ENCODE measurements around the gene ZDHHC11B.
"Not testable (repeated sequence)": the region's sequence is repeated elsewhere in the genome, so short reads cannot be mapped to it uniquely, and the experiment has no call there.

The ZDHHC11B gene

DNA sequence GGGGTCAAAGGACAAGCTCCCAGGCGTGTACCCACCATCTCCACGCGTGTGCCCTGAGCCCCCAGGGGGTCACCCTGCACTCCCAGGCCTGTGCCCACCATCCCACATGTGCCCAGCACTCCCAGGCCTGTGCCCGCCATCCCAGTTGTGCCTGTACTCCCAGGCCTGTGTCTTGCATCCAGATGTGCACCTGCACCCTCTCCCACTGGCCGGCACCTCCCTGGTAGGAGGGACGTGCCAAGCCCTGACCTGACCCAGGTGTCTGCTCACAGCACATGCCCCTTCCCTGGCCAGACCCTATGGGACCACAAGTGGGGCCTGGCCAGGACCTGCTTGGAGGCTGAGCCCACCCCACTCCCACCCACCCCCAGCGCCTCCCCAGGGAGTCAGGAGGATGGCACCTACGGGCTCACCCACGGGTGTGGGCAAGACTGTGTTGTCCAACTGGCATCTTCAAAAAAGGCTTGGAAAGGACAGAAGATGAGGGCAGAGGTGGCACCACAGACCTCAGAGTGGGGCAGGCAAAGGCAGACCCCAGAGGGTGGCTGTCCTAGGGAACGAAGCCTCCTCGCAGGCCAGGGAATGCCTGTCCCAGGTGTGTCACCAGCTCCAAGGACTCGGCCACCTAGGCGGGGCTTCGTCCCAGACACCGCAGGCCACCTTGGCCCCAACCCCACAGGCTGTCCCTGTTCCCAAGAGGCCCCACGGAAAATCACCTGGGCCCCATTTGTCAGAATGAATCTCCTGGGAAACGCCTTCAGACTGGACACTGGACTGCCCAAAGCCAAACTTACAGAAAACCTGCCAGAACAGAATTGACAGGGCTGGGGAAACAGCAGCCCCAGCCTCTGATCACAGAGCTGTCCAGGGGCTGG, 103.0 kb downstream of the ZDHHC11B start:
- H2BK120ac ChIP-seq (ENCODE audit: low read depth, low read length); H4K8ac ChIP-seq (ENCODE audit: low read depth, low read length); H3K4ac ChIP-seq (ENCODE audit: low read length); H4K91ac ChIP-seq (ENCODE audit: low read depth, low read length, poor library complexity); DNase-seq (ENCODE audit: low spot score); H3K18ac ChIP-seq (ENCODE audit: low read length); H3K23ac ChIP-seq (ENCODE audit: low read depth, low read length, poor library complexity); H2AFZ ChIP-seq (ENCODE audit: low read length); H2BK5ac ChIP-seq (ENCODE audit: low read length); H3K36me3 ChIP-seq (replicated peaks in 1 of 2; ENCODE audit: control insufficient read depth in 2 of 2, insufficient read depth in 2 of 2, low read length in 2 of 2); H2BK12ac ChIP-seq (ENCODE audit: low read length); H3K27me3 ChIP-seq (ENCODE audit: control insufficient read depth in 3 of 3, insufficient read depth in 3 of 3, low read depth in 1 of 3, low read length in 3 of 3); H3K4me2 ChIP-seq (ENCODE audit: insufficient read depth, low read length, poor library complexity, severe bottlenecking); H3K79me1 ChIP-seq (ENCODE audit: low read depth, low read length); H3K9me3 ChIP-seq (replicated peaks in 1 of 2; ENCODE audit: control insufficient read depth in 2 of 2, insufficient read depth in 1 of 2, low read depth in 1 of 2, low read length in 2 of 2); H2AK5ac ChIP-seq (ENCODE audit: low read depth, low read length); H3K14ac ChIP-seq (ENCODE audit: low read length); H3K4me1 ChIP-seq (ENCODE audit: control insufficient read depth in 2 of 2, insufficient read depth in 1 of 2, low read depth in 1 of 2, low read length in 2 of 2); H3K27ac ChIP-seq (replicated peaks; ENCODE audit: low read length); H2BK15ac ChIP-seq (ENCODE audit: low read length): not testable (repeated sequence)
- H3K9ac ChIP-seq (ENCODE audit: low read depth, low read length, poor library complexity), result peak overlapping the region; percentile 30
- WGBS, 2 donors (ENCODE audit: extremely low coverage in 2 of 2, insufficient read length in 2 of 2, insufficient replicate concordance in 1 of 2), result no CpG with 5 or more reads among the region's 17 CpGs
- H3K4me3 ChIP-seq (ENCODE audit: low read length in 2 of 2), result peak overlapping the region in 1 of 2 donors; percentile 20

DNA sequence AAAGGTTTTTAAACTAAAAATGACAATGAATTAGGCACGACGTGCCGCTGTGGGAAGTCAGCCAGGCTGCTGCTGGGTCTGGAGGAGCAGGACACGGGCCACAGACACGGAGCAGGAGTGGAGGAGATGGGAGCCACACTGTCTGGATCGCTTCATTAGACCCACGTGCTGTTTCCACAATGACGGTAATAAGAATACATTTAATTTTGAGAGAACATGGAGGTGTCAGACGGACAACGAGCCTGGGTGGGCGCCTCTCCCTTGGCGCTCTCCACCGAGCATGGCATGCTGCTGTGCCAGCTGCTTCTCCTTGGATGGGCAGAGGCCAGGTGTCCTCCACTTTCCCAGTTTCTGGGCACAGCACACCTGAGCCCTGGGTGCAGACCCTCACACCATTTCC, 103.7 kb downstream of the ZDHHC11B start:
- H3K27me3 ChIP-seq (ENCODE audit: control insufficient read depth in 3 of 3, insufficient read depth in 3 of 3, low read depth in 1 of 3, low read length in 3 of 3); H2BK5ac ChIP-seq (ENCODE audit: low read length); H3K4ac ChIP-seq (ENCODE audit: low read length); H3K9me3 ChIP-seq (replicated peaks in 1 of 2; ENCODE audit: control insufficient read depth in 2 of 2, insufficient read depth in 1 of 2, low read depth in 1 of 2, low read length in 2 of 2); H3K18ac ChIP-seq (ENCODE audit: low read length); H3K27ac ChIP-seq (replicated peaks; ENCODE audit: low read length); H3K14ac ChIP-seq (ENCODE audit: low read length); H2AK5ac ChIP-seq (ENCODE audit: low read depth, low read length); H2AFZ ChIP-seq (ENCODE audit: low read length); H2BK12ac ChIP-seq (ENCODE audit: low read length); H2BK120ac ChIP-seq (ENCODE audit: low read depth, low read length); H4K91ac ChIP-seq (ENCODE audit: low read depth, low read length, poor library complexity); H2BK15ac ChIP-seq (ENCODE audit: low read length); H3K23ac ChIP-seq (ENCODE audit: low read depth, low read length, poor library complexity); H3K79me1 ChIP-seq (ENCODE audit: low read depth, low read length); DNase-seq (ENCODE audit: low spot score); H3K4me1 ChIP-seq (ENCODE audit: control insufficient read depth in 2 of 2, insufficient read depth in 1 of 2, low read depth in 1 of 2, low read length in 2 of 2); H3K4me3 ChIP-seq (ENCODE audit: low read length in 2 of 2); H3K9ac ChIP-seq (ENCODE audit: low read depth, low read length, poor library complexity); H3K36me3 ChIP-seq (replicated peaks in 1 of 2; ENCODE audit: control insufficient read depth in 2 of 2, insufficient read depth in 2 of 2, low read length in 2 of 2); H3K4me2 ChIP-seq (ENCODE audit: insufficient read depth, low read length, poor library complexity, severe bottlenecking); H4K8ac ChIP-seq (ENCODE audit: low read depth, low read length): not testable (repeated sequence)
- no CpG with 5 or more reads among the region's 13 CpGs for WGBS, 2 donors (ENCODE audit: extremely low coverage in 2 of 2, insufficient read length in 2 of 2, insufficient replicate concordance in 1 of 2)

DNA sequence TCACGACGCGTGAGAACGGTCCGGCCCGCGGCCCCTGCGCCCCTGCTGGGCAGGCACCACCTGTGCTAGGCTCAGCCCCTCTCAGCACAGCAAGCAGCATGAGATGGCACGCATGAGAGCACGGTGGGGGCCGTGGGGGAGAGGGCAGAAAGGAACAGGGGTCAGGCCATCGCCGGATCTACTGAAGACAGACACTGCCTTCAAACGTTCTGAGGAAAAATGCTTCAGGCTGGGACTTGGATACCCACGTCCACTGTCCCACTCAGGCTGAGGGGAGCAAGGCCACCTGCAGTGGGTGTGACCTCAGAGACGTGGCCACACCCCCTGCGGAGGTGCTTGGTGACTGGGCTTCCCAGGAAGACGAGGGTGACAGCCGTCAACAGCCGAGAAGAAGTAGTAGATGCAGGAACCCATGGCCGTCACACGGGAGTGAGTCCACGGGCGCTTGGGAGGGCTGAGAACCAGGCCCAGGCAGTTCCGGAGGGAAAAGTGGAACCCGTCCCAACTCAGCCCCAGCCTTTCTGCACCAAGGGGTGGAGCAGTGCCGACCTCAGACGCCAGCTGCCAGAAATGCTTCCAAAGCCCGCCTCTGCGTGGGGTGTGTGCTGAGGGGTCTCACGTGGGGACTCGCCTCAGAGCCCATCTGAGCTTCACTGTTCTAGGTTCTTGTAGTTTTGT, 104.3 kb downstream of the ZDHHC11B start:
- not testable (repeated sequence) for H3K27ac ChIP-seq (replicated peaks; ENCODE audit: low read length); H3K18ac ChIP-seq (ENCODE audit: low read length); H2AK5ac ChIP-seq (ENCODE audit: low read depth, low read length); H3K79me1 ChIP-seq (ENCODE audit: low read depth, low read length); H3K9ac ChIP-seq (ENCODE audit: low read depth, low read length, poor library complexity); H2BK12ac ChIP-seq (ENCODE audit: low read length); H4K8ac ChIP-seq (ENCODE audit: low read depth, low read length); DNase-seq (ENCODE audit: low spot score); H2AFZ ChIP-seq (ENCODE audit: low read length); H2BK15ac ChIP-seq (ENCODE audit: low read length); H3K9me3 ChIP-seq (replicated peaks in 1 of 2; ENCODE audit: control insufficient read depth in 2 of 2, insufficient read depth in 1 of 2, low read depth in 1 of 2, low read length in 2 of 2); H4K91ac ChIP-seq (ENCODE audit: low read depth, low read length, poor library complexity); H3K4me3 ChIP-seq (ENCODE audit: low read length in 2 of 2); H3K14ac ChIP-seq (ENCODE audit: low read length); H3K4ac ChIP-seq (ENCODE audit: low read length); H3K4me2 ChIP-seq (ENCODE audit: insufficient read depth, low read length, poor library complexity, severe bottlenecking); H3K4me1 ChIP-seq (ENCODE audit: control insufficient read depth in 2 of 2, insufficient read depth in 1 of 2, low read depth in 1 of 2, low read length in 2 of 2); H3K23ac ChIP-seq (ENCODE audit: low read depth, low read length, poor library complexity); H2BK120ac ChIP-seq (ENCODE audit: low read depth, low read length); H3K27me3 ChIP-seq (ENCODE audit: control insufficient read depth in 3 of 3, insufficient read depth in 3 of 3, low read depth in 1 of 3, low read length in 3 of 3); H3K36me3 ChIP-seq (replicated peaks in 1 of 2; ENCODE audit: control insufficient read depth in 2 of 2, insufficient read depth in 2 of 2, low read length in 2 of 2); H2BK5ac ChIP-seq (ENCODE audit: low read length)
- no CpG with 5 or more reads among the region's 32 CpGs for WGBS, 2 donors (ENCODE audit: extremely low coverage in 2 of 2, insufficient read length in 2 of 2, insufficient replicate concordance in 1 of 2)

DNA sequence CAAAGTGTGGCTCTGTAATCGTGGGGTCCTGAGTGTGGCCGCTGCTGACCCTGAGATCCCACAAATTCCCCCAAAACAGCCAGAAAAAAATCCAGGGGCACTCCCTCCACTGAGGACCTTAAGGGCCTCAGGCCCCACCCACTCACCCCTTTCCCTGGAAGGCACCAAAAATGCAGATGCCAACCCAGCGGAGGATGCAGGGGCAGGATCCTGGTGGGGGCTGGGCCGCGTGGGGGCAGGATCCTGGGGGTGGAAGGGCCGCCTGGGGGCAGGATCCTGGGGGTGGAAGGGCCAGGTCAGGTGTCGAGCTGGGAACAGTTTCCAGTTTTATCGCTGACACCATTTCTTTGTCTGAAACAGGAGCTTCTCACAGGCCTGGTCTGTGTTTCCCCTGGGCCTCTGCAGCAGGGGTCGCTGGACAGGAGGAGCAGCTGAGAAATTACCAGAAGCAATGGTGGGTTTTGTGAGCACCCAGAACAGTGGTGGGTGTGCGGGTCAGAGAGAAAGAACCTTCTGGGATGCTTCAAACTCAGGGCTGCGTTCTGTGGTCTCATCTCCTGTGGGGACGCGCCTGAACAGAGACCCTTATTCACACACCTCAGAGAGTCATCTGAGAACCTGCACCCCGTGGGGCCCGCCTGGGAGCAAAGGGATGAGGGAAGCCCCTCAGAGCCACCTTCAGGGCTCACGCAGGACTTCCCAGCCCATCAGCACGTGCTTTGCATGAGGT, 105.2 kb downstream of the ZDHHC11B start:
- not testable (repeated sequence) for H4K91ac ChIP-seq (ENCODE audit: low read depth, low read length, poor library complexity); H4K8ac ChIP-seq (ENCODE audit: low read depth, low read length); H3K4me2 ChIP-seq (ENCODE audit: insufficient read depth, low read length, poor library complexity, severe bottlenecking); H3K9ac ChIP-seq (ENCODE audit: low read depth, low read length, poor library complexity); H3K23ac ChIP-seq (ENCODE audit: low read depth, low read length, poor library complexity); H3K9me3 ChIP-seq (replicated peaks in 1 of 2; ENCODE audit: control insufficient read depth in 2 of 2, insufficient read depth in 1 of 2, low read depth in 1 of 2, low read length in 2 of 2); H2BK12ac ChIP-seq (ENCODE audit: low read length); H3K4me3 ChIP-seq (ENCODE audit: low read length in 2 of 2); H2BK120ac ChIP-seq (ENCODE audit: low read depth, low read length); H2BK5ac ChIP-seq (ENCODE audit: low read length); H3K4me1 ChIP-seq (ENCODE audit: control insufficient read depth in 2 of 2, insufficient read depth in 1 of 2, low read depth in 1 of 2, low read length in 2 of 2); DNase-seq (ENCODE audit: low spot score); H3K36me3 ChIP-seq (replicated peaks in 1 of 2; ENCODE audit: control insufficient read depth in 2 of 2, insufficient read depth in 2 of 2, low read length in 2 of 2); H3K4ac ChIP-seq (ENCODE audit: low read length); H3K27ac ChIP-seq (replicated peaks; ENCODE audit: low read length); H2AFZ ChIP-seq (ENCODE audit: low read length); H3K27me3 ChIP-seq (ENCODE audit: control insufficient read depth in 3 of 3, insufficient read depth in 3 of 3, low read depth in 1 of 3, low read length in 3 of 3); H2BK15ac ChIP-seq (ENCODE audit: low read length); H3K79me1 ChIP-seq (ENCODE audit: low read depth, low read length)
- H3K14ac ChIP-seq (ENCODE audit: low read length), result peak overlapping the region; percentile 56
- WGBS, 2 donors (ENCODE audit: extremely low coverage in 2 of 2, insufficient read length in 2 of 2, insufficient replicate concordance in 1 of 2), result no CpG with 5 or more reads among the region's 17 CpGs
- peak overlapping the region; percentile 63 for H2AK5ac ChIP-seq (ENCODE audit: low read depth, low read length)
- peak overlapping the region; percentile 64 for H3K18ac ChIP-seq (ENCODE audit: low read length)
